HG03097 (cell line): Measurements from ENCODE around the gene ZNF587.
A peak's percentile ranks its signal among the peaks of the same experiment; 100 is the strongest.
"Not testable (repeated sequence)": the region's sequence is repeated elsewhere in the genome, so short reads cannot be mapped to it uniquely, and the experiment has no call there.

Experiments used
- ATAC-seq: cut with Tn5 transposase; IDR thresholded peaks from one replicate; pipeline ENCODE4 v1.9.1; 2021; ENCODE audit not compliant: unreplicated experiment, low FRiP score

The ZNF587 gene

GRCh38 chr19:57849666-57850473, at the start of gene ZNF587:
Gene ZNF587, plus strand, starts transcription at chr19:57849859. Its CDS starts 180 bp downstream, at chr19:57850039.
- ATAC-seq, result peak; percentile 86

- no peak for ATAC-seq
These were observed 49.0 kb upstream of the ZNF587 start for GRCh38 chr19:57800696-57801095.

- no peak for ATAC-seq
These were observed 47.4 kb upstream of the ZNF587 start for GRCh38 chr19:57802269-57802668.

GRCh38 chr19:57803265-57803593, 46.4 kb upstream of the ZNF587 start:
- no peak for ATAC-seq

- no peak for ATAC-seq
These were observed 45.9 kb upstream of the ZNF587 start for GRCh38 chr19:57803594-57804325.

GRCh38 chr19:57807541-57807940, 42.1 kb upstream of the ZNF587 start:
- ATAC-seq, result no peak

- not testable (repeated sequence) for ATAC-seq
These were observed 39.0 kb upstream of the ZNF587 start for GRCh38 chr19:57810410-57811295.

- no peak for ATAC-seq
These were observed 37.4 kb upstream of the ZNF587 start for GRCh38 chr19:57812226-57812625.

- ATAC-seq, result not testable (repeated sequence)
These were observed 36.5 kb upstream of the ZNF587 start for GRCh38 chr19:57812975-57813820.

- no peak for ATAC-seq
These were observed 35.6 kb upstream of the ZNF587 start for GRCh38 chr19:57813919-57814504.

GRCh38 chr19:57814505-57815246, 35.0 kb upstream of the ZNF587 start, which contains the start of gene ZNF552:
Gene ZNF552, minus strand, starts transcription at chr19:57814913. Its CDS starts 170 bp downstream, at chr19:57814743.
- peak; percentile 66 for ATAC-seq

- ATAC-seq, result no peak
These were observed 34.2 kb upstream of the ZNF587 start for GRCh38 chr19:57815247-57816075.

- no peak for ATAC-seq
These were observed 33.0 kb upstream of the ZNF587 start for GRCh38 chr19:57816652-57817051.

- no peak for ATAC-seq
These were observed 31.7 kb upstream of the ZNF587 start for GRCh38 chr19:57817976-57818375.

- ATAC-seq, result no peak
These were observed 31.3 kb upstream of the ZNF587 start for GRCh38 chr19:57818378-57818777.

GRCh38 chr19:57819475-57820148, 30.0 kb upstream of the ZNF587 start:
- peak; percentile 89 for ATAC-seq

GRCh38 chr19:57820599-57820998, 29.1 kb upstream of the ZNF587 start:
- ATAC-seq, result no peak
